Measurements from ENCODE around the gene MAST4. TPM values are rescaled to one million over a fixed set of nuclear protein-coding genes. Genes with fewer than 3 reads are reported as not detected.

MAST4 gene
- total and polyA plus RNA-seq, 2 of the 8 experiments (the other 6 are each of a cell fraction or from before 2014, with no cell fraction given) = 1.5 to 2.6 TPM

GRCh38 chr5:66963559-66963971 is 367.4 kb downstream of the MAST4 start:
- H4K91ac ChIP-seq (replicated peaks; ENCODE audit: insufficient read length, low read length) = no peak overlapping the region
- no peak overlapping the region for H3K18ac ChIP-seq (ENCODE audit: extremely low read depth, low read length)
- POLR2A ChIA-PET (ENCODE audit: partially characterized antibody) = no interaction called here
- CTCF ChIA-PET (ENCODE audit: partially characterized antibody) = no interaction called here
- H3K56ac ChIP-seq (replicated peaks; ENCODE audit: insufficient read length, low read depth, low read length) = no peak overlapping the region
- no peak overlapping the region for H3K4me3 ChIP-seq (ENCODE audit: extremely low read depth in 1 of 4, insufficient read depth in 2 of 4, low read depth in 3 of 4, low read length in 4 of 4)
- TF ChIP-seq ATF3 (IDR thresholded peaks at IDR 0.05; ENCODE audit: insufficient read depth, low read depth, low read length) (no peak), NRF1 (IDR thresholded peaks at IDR 0.05; ENCODE audit: low read depth, low read length) (no peak)
- no peaks in the 10 kb centered on the region for H3K36me3 ChIP-seq (ENCODE audit: control insufficient read depth in 2 of 4, insufficient read depth in 4 of 4, low read length in 3 of 4)
- peak overlapping the region; percentile 50; the same call in 1 of the 2 replicates for H2BK5ac ChIP-seq (ENCODE audit: low read depth, low read length)
- DNase-seq (ENCODE audit: low read depth in 1 of 2, low spot score in 2 of 2) (peak in 1 of 2 experiments; percentile 34), FAIRE-seq (no peak)
- no peaks in the 10 kb centered on the region for H3K79me1 ChIP-seq (ENCODE audit: low read depth, low read length)
- H3K4me2 ChIP-seq (ENCODE audit: insufficient read depth in 1 of 2, low read depth in 2 of 2, low read length in 2 of 2) = no peak overlapping the region
- peaks cover 0 to 12% (median 9%) of the 10 kb centered on the region in 4 experiments; a peak in 6 of 7 replicates for H3K4me1 ChIP-seq (replicated peaks in 1 of 4; ENCODE audit: control insufficient read depth in 3 of 4, insufficient read depth in 4 of 4, low read length in 3 of 4)
- 63% methylated on average over 1 of the region's 1 CpG; no CpG with 5 or more reads in 1 of the 2 experiments for WGBS, 2 experiments (ENCODE audit: extremely low coverage in 1 of 2, insufficient coverage in 1 of 2, insufficient read length in 1 of 2, insufficient replicate concordance in 2 of 2, low coverage in 1 of 2, low lambda C conversion rate in 2 of 2, missing lambda C conversion rate in 1 of 2)
- no peak overlapping the region for H3K14ac ChIP-seq (ENCODE audit: insufficient read length)
- H3K27me3 ChIP-seq (replicated peaks in 1 of 4; ENCODE audit: control insufficient read depth in 3 of 4, extremely low read depth in 1 of 4, insufficient read depth in 3 of 4, low read length in 3 of 4) = peaks cover 0 to 2% (median 0%) of the 10 kb centered on the region in 4 experiments; a peak in 1 of 7 replicates
- no peak overlapping the region for H2BK120ac ChIP-seq (replicated peaks; ENCODE audit: low read depth, low read length)
- H3K79me2 ChIP-seq (ENCODE audit: control insufficient read depth in 1 of 2, insufficient read depth in 2 of 2, low read length in 2 of 2) = no peaks in the 10 kb centered on the region
- H3K27ac ChIP-seq (ENCODE audit: low read depth, low read length) = peak overlapping the region; percentile 32; the same call in 1 of the 2 replicates
- no peak overlapping the region; the same call in 1 of the 2 replicates for H4K8ac ChIP-seq (ENCODE audit: extremely low read depth, insufficient read depth, low read length)
- no peak overlapping the region for H2BK15ac ChIP-seq (ENCODE audit: low read length)
- no peaks in the 10 kb centered on the region for H3K23me2 ChIP-seq (ENCODE audit: low read depth, low read length)
- no peak overlapping the region for H4K5ac ChIP-seq (ENCODE audit: insufficient read length, low read depth, low read length)
- H2BK20ac ChIP-seq (ENCODE audit: low read length) = no peak overlapping the region
- no peak overlapping the region for H2AK5ac ChIP-seq (ENCODE audit: low read depth, low read length)
- peak overlapping the region; percentile 16 for H3K4ac ChIP-seq (replicated peaks; ENCODE audit: insufficient read length, low read depth, low read length)
- 0 out of 2 replicates have a peak overlapping the region, but pooled peaks have one; percentile 60 for H2BK12ac ChIP-seq (ENCODE audit: low read depth, low read length)
- H3K9me3 ChIP-seq (ENCODE audit: insufficient read depth in 2 of 2, low read depth in 1 of 2, low read length in 1 of 2) = no peaks in the 10 kb centered on the region
- H3K23ac ChIP-seq (ENCODE audit: insufficient read length) = no peak overlapping the region
- no peaks in the 10 kb centered on the region for H4K20me1 ChIP-seq (replicated peaks in 1 of 2; ENCODE audit: control insufficient read depth in 1 of 2, insufficient read depth in 2 of 2, low read length in 2 of 2)
- H2AFZ ChIP-seq (ENCODE audit: low read length) = no peak overlapping the region; the same call in 1 of the 2 replicates
- no peak overlapping the region for H3K9ac ChIP-seq (replicated peaks in 1 of 4; ENCODE audit: extremely low read depth in 1 of 4, low read depth in 3 of 4, low read length in 3 of 4)

Measured in H1 (cell line).